DMS114 treated with DMSO at 0.1 percent for 48 hours (cell line): ENCODE data around the gene DDX31.

Source experiments
- DNase-seq: peaks from one replicate; lab custom pipeline; 2025; ENCODE audit not compliant: unreplicated experiment; lab: John Stamatoyannopoulos, UW

The DDX31 gene

DNA sequence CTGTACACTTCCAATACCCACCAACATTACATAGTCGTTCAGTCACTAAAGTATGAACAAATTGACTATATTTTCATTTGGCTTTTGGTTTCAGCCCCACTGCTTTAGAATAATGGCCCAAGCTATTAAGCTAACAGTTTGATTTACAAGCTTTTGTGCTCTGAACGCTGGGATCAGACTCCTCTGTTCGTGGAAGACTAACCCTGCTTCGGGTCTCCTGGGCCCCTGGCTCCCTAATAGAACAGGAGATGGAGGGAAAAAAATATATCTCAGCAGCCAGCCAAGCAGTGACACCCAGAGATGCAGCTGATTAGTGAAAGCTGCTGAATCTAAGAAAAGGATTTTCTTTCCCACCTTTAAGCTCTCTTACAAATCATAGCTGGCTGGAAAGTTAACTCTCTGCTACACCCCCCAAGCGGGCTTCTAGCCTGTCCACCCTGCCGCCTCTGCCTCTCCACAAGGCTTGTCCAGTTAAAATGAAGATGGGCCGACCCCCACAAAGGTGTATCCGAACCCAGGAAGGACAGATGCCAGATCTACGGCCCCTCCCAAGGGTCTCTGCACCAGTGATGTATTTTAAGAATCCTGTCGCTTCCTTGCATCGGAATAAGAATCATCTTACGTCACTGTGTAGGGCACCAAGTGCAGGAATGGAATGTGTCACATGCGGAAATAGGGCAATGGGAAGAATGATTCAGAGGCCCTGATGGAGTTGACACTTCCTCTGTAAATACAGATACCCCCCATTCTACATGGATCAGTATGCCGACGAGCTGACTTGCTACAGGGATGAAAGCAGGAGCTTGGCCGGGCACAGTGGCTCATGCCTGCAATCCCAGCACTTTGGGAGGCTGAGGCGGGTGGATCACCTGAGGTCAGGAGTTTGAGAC lies 120.8 kb downstream of the DDX31 start:
- DNase-seq: no peak

DNA sequence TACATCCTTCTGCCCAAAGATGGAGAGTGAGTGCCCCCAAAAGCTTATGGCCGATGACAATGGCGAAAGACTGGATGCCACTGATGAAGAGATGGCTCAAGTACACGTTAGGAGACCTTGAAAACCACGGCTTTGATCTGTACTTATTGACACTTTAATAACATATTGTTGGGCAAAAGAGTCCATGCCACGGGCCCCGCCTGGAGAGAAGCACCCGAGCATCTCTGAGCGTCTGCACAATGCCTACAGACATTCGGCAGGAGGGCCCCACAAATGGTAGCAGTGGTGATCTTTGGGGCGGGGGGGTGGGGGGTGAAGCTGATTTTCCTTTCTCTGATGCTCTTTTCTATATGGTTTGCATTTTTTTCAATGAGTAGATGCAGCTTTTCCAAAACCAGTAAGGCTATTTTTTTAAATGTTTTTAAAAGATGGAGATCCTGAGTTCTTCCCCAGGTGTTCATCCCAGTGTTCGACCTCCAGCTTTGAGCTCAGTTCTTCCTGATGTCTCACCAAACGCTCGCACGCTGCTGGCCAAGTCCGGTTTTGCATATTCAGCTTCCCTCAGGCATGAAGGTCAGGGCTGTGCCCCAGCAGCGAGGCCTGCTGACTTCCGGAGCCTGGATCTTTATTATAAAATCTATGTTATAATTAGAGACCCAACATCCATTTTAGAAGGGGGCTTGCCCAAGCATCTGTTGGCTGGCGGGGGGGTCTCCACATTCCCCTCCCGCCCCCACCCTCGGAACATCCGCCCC lies 121.6 kb downstream of the DDX31 start:
- DNase-seq: no peak

DNA sequence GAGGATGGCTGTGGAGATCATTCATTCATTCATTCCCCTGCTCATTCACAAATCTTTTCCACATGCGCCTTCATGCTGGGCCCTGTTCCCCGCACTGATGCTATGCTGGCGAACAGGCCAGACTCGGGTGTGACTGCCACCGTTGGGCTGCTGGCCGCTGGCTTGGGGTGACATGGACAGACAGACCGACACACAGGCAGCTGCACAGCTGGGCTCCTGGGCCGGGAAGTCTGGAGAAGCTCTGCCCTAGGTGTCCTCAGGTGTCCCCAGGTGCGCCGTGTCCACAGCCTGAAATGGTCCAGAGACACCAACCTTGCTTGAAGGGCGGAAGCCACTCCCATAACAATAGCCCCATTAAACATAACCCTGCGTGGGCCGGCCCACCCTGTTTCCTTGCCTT lies 122.3 kb downstream of the DDX31 start:
- DNase-seq: no peak

DNA sequence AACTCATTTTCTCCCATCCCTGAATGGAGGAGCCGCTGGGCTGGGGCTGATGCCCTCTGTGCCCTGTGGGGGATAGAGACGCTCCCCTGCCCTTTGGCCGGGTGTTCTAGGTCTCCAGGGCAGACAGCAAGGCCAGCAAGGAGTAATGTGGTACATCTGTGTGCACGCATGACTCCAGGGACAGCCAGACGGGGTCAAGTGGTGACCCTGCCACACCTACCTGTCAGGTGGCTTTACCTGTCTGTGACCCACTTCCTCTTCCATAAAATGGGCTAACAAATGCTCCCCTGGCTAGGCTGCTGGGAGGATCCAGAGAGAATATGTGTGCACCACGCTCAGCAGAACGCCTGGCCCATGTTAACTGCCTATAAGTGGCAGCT lies 122.7 kb downstream of the DDX31 start:
- no peak for DNase-seq

DNA sequence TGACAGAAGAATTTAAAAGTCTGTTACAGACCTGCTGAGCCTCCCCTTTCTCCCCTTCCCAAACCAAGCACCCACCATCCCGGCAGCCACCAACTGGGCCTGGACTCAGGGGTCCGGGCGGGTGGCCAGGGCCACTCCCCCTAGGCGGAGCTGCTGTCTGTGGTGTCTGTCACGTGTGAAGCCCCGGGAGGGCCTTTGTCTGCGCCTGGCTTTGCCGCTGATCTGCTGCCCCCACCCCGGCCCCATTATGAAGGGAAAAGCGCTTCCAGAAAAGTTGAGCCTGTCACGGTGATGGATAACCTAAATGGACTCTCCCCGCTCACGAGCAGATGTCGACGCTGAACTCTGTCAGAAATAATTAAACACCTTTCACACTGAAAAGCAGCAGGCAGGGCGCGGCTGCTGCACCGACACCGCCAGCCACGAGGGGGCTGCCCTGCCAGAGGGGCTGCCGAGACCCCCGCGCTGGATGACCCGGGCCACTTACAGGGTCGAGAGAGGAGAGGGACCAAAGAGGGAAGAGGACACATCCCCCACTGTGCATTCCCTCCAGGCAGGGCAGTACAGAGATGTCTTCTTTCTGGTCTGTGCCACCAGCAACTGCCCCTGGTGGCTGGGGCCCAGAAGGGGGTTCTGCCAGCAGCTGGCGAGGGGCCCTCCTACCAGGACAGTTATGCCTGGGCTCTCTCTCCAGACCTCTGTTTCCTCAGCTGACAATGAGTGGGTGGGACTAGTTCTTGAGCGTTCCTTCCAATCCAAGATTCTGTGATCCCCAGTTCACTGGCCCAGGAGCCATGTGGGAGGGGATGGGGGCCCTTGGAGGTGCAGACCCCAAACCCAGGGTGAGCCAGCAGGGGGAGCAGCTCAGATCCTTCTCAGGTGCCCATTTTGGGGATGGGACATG lies 123.4 kb downstream of the DDX31 start:
- DNase-seq: no peak

DNA sequence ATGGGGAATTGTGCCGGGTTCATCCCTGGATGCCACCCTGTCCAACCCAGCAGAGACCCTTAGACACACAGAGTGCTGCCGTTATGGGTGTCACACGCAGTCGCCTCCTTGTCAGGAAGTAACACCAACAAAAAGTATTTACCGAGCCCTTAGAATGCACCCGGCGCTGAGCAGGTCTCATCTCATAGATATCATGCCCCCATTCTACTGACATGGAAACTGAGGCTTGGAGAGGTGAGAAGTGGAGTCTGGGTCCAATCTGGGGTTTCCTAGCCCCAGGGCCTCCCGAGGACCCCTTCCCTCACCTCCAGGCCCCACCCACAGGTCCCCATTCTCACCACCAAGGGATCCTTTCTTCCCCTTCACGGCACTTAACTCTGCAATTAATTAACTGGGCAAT lies 124.2 kb downstream of the DDX31 start:
- no peak for DNase-seq

DNA sequence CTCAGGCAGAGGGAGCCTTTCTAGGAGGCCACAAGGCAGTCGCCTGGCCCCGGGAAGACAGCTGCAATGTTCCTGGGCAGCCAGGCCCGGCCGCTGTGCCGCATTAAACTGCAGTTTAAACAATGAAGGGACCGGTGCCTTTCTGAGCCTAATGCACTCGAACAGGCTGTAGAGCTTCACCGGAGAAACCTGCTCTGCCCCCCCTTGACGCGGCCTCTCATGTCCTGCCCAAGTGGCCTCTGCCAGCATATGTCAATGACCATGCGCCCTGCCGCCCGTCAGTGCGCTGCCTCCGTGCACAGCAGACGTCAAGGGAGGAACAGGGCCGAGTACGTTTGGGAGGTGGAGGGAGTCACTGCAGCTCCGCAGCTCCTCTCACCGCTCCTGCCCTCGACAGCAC lies 125.8 kb downstream of the DDX31 start:
- DNase-seq: no peak

DNA sequence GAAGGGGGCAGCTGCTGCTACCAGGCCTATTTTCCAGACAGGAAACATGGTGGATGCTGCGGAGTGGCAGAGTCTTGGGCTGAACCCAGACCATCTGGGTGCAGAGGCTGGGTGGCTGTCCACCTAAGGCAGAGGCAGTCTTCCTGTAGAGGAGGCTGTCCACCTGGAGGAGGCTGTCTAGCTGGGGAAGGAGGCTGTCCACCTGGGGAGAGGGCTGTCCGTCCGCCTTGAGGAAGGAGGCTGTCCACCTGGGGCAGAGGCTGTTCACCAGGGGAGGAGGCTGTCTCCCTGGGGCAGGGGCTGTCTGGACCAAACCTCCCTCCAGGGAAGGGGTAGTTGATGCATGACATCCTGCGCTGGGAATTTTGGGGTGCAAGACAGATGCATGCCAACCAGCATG lies 126.5 kb downstream of the DDX31 start:
- DNase-seq: no peak
